Thyroid gland (tissue), 4 donors: ENCODE data around the gene TBXAS1.

Experiments
- POLR2A ChIP-seq, 2 donors: fragments of 450-650 bp; IDR thresholded peaks; one replicate each; pipeline ENCODE4 v1.6.1; 2017; ENCODE audit warnings: antibody characterized with exemption in 2 of 2, mild to moderate bottlenecking in 2 of 2, moderate library complexity in 1 of 2
- TF ChIP-seq, protein P1 (sequence below), 6 experiments: fragments of 200-600 bp in 3 of 6; fragments of 450-650 bp in 3 of 6; sonication (generic) in 3 of 6; IDR thresholded peaks; one replicate each; pipeline ENCODE4 v1.5.1; 2016 to 2019; ENCODE audit warnings: antibody characterized with exemption in 6 of 6, mild to moderate bottlenecking in 2 of 6, inconsistent platforms in 1 of 6, moderate library complexity in 1 of 6

DNA sequence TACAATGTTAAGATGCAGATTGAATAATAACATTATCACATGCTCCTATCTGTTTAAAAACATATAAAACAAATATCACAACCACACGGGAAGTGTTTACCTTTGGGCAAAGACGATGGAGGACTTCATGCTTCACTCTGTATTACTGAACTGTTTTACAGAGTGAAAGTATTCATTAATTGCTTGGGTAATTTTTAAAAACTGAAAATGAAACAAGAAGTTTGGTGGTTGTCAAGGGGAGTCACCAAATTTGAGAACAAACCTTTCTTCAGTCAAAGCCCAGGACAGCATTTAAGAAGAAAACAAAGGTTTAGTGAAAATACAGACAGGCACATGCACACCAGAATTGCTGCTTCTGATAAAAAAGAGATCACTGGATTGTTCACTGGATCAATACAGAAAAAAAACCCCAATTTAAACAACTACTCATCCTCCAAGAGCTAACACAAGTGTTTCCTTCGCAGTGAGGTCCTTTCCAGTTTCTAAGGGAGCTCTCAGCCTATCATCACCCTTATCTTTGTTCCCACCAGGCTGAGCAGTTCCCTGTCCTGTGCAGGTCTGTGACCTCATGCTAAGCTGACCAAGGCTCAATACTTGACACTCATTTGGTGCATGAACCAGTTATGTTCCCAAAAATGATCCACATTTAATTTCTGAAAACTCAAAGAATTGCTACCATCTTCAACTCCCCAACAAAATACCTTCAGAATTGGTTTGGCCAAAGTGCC lies 224.9 kb downstream of the TBXAS1 start:
- TF ChIP-seq, protein P1, sequence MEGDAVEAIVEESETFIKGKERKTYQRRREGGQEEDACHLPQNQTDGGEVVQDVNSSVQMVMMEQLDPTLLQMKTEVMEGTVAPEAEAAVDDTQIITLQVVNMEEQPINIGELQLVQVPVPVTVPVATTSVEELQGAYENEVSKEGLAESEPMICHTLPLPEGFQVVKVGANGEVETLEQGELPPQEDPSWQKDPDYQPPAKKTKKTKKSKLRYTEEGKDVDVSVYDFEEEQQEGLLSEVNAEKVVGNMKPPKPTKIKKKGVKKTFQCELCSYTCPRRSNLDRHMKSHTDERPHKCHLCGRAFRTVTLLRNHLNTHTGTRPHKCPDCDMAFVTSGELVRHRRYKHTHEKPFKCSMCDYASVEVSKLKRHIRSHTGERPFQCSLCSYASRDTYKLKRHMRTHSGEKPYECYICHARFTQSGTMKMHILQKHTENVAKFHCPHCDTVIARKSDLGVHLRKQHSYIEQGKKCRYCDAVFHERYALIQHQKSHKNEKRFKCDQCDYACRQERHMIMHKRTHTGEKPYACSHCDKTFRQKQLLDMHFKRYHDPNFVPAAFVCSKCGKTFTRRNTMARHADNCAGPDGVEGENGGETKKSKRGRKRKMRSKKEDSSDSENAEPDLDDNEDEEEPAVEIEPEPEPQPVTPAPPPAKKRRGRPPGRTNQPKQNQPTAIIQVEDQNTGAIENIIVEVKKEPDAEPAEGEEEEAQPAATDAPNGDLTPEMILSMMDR (IDR thresholded peaks at IDR 0.05), result no peak
- no peak for TF ChIP-seq POLR2A (IDR thresholded peaks at IDR 0.05)
